Kidney (tissue), 14 donors: ENCODE measurements around the gene CERS5. TPM values are rescaled to one million over a fixed set of nuclear protein-coding genes. Genes with fewer than 3 reads are reported as not detected.
"Not testable (repeated sequence)": the region's sequence is repeated elsewhere in the genome, so short reads cannot be mapped to it uniquely, and the experiment has no call there.

Experiments
- DNase-seq, 5 donors: peaks; one replicate each; pipeline ENCODE4 v3.0.0-alpha.2; 2013 to 2020
- FAIRE-seq: peaks from 2 replicates; lab custom pipeline; 2012; peaks lifted over from hg19 to GRCh38; lab: Jason Lieb, UNC
- H3K27ac ChIP-seq, 2 donors: one replicate each; pipeline ENCODE4 v1.7.0; 2013; ENCODE audit warnings: low read depth in 2 of 2, low read length in 2 of 2, inconsistent platforms in 1 of 2
- H3K27me3 ChIP-seq: one replicate; pipeline ENCODE4 v1.7.1; 2013; ENCODE audit warnings: low read length, inconsistent platforms; ENCODE audit not compliant: control insufficient read depth, insufficient read depth
- H3K36me3 ChIP-seq, 3 donors: one replicate each; pipeline versions ENCODE4 v1.7.0 to v1.7.1; 2013; ENCODE audit warnings: low read length in 3 of 3, control low read depth in 1 of 3, inconsistent platforms in 1 of 3; ENCODE audit not compliant: insufficient read depth in 3 of 3, control insufficient read depth in 2 of 3
- H3K4me1 ChIP-seq, 3 donors: one replicate each; pipeline versions ENCODE4 v1.7.0 to v1.7.1; 2013; ENCODE audit warnings: low read length in 3 of 3, inconsistent platforms in 1 of 3, low read depth in 1 of 3; ENCODE audit not compliant: control insufficient read depth in 2 of 3, insufficient read depth in 2 of 3
- H3K4me3 ChIP-seq, 3 donors: one replicate each; pipeline versions ENCODE4 v1.7.0 to v1.8.1; 2013; ENCODE audit warnings: low read length in 3 of 3, control low read depth in 1 of 3, inconsistent platforms in 1 of 3
- H3K9ac ChIP-seq, 3 donors: one replicate each; pipeline versions ENCODE4 v1.7.0 to v1.7.1; 2013; ENCODE audit warnings: low read length in 3 of 3, control low read depth in 1 of 3, inconsistent platforms in 1 of 3
- H3K9me3 ChIP-seq, 3 donors: one replicate each; pipeline versions ENCODE4 v1.7.0 to v1.7.1; 2013; ENCODE audit warnings: low read length in 3 of 3, control low read depth in 1 of 3, inconsistent platforms in 1 of 3; ENCODE audit not compliant: control insufficient read depth in 2 of 3, insufficient read depth in 1 of 3
- CTCF ChIP-seq: IDR thresholded peaks from 3 replicates; pipeline ENCODE4 v1.5.1; 2012; ENCODE audit warnings: mild to moderate bottlenecking, moderate library complexity, borderline replicate concordance; ENCODE audit not compliant: insufficient read depth; ENCODE audit errors: extremely low read depth
- intact Hi-C: fragments of 100-400 bp; cut with DNase I; formaldehyde crosslinking; loops from one replicate; pipeline ENCODE4 v1.11.1; 2022
- polyA plus RNA-seq: library from polyadenylated mRNA; stranded (reverse); fragments of 350-450 nt; fragmentation: Illumina TruSeq; extraction: RNeasy Lipid Tissue Mini Kit (QIAGEN cat#74804); gene quantifications from one replicate; pipeline ENCODE4 v1.2.3, GENCODE V29; 2014; ENCODE audit warnings: low read depth, low replicate concordance; ENCODE audit not compliant: insufficient read depth
- total RNA-seq: library from RNA; stranded (reverse); fragmentation: NEBNext Ultra II Directional; extraction: Animal tissue kit (Norgen Biotek cat#: 25700); gene quantifications from one replicate; pipeline ENCODE4 v1.2.1, GENCODE V29; 2021
- donor health status: control.
- donor health status: control.
- donor health status: control.
- donor health status: control.
- donor health status: control.
- donor health status: DM: yes; HTN: yes; CAD: no.
- donor health status: Normal renal cell carcinoma (clear cell type).

CERS5 gene
- total and polyA plus RNA-seq, 2 donors from 2014 or later, result 40.2 to 52.1 TPM

- DNase-seq (no peak), FAIRE-seq (no peak)
- H3K4me1 ChIP-seq, result no peaks in the 10 kb centered on the region
- no peak for TF ChIP-seq CTCF
- no peak overlapping the region for H3K27ac ChIP-seq
- H3K27me3 ChIP-seq, result no peaks in the 10 kb centered on the region
- H3K36me3 ChIP-seq, result no peaks in the 10 kb centered on the region
- no peak overlapping the region for H3K9ac ChIP-seq
- no peaks in the 10 kb centered on the region for H3K9me3 ChIP-seq
- intact Hi-C loops, result no loop called here
- no peak overlapping the region for H3K4me3 ChIP-seq
Observed at GRCh38 chr12:50151047-50151687, 16.0 kb downstream of the CERS5 start.

- FAIRE-seq, result no peak
- no peak for TF ChIP-seq CTCF
Observed at GRCh38 chr12:50149311-50149710, 17.9 kb downstream of the CERS5 start.

GRCh38 chr12:50148011-50148410 lies 19.2 kb downstream of the CERS5 start:
- not testable (repeated sequence) for FAIRE-seq, DNase-seq

More at GRCh38 chr12:50149311-50149710, 17.9 kb downstream of the CERS5 start:
- Histone ChIP-seq H3K9me3 (no peaks in the 10 kb centered on the region), H3K36me3 (no peaks in the 10 kb centered on the region), H3K9ac (no peak overlapping the region), H3K27ac (no peak overlapping the region), H3K4me3 (no peak overlapping the region), H3K27me3 (no peaks in the 10 kb centered on the region), H3K4me1 (no peaks in the 10 kb centered on the region)
- intact Hi-C loops, result no loop called here
- no peak for DNase-seq

GRCh38 chr12:50147281-50147680 lies 19.9 kb downstream of the CERS5 start:
- FAIRE-seq (no peak), DNase-seq (no peak)
- H3K36me3 ChIP-seq, result no peaks in the 10 kb centered on the region
- H3K4me1 ChIP-seq, result no peaks in the 10 kb centered on the region
- no peak overlapping the region for H3K27ac ChIP-seq
- no peaks in the 10 kb centered on the region for H3K9me3 ChIP-seq
- TF ChIP-seq CTCF, result no peak
- H3K4me3 ChIP-seq, result no peak overlapping the region
- H3K27me3 ChIP-seq, result no peaks in the 10 kb centered on the region
- H3K9ac ChIP-seq, result no peak overlapping the region
- intact Hi-C loops, result no loop called here

More at GRCh38 chr12:50148011-50148410, 19.2 kb downstream of the CERS5 start:
- H3K27ac ChIP-seq, H3K9me3 ChIP-seq, H3K36me3 ChIP-seq, intact Hi-C loops, H3K27me3 ChIP-seq, H3K9ac ChIP-seq, H3K4me1 ChIP-seq, H3K4me3 ChIP-seq: not testable (repeated sequence)
